ENCODE results near the gene B4GALNT3.

B4GALNT3 gene

GRCh38 chr12:508795-509194 is 49.1 kb downstream of the B4GALNT3 start:
- no peak for DNase-seq (ENCODE audit: low read depth in 2 of 2)

GRCh38 chr12:509500-509899 is 49.8 kb downstream of the B4GALNT3 start:
- DNase-seq (ENCODE audit: low read depth in 2 of 2), result no peak

GRCh38 chr12:510071-510825 is 50.5 kb downstream of the B4GALNT3 start:
- DNase-seq (ENCODE audit: low read depth in 2 of 2), result no peak

GRCh38 chr12:512933-513332 is 53.2 kb downstream of the B4GALNT3 start:
- DNase-seq (ENCODE audit: low read depth in 2 of 2), result no peak

- no peak for DNase-seq (ENCODE audit: low read depth in 2 of 2)
Measured at GRCh38 chr12:513446-513845, 53.7 kb downstream of the B4GALNT3 start.

GRCh38 chr12:517538-517937 is 57.8 kb downstream of the B4GALNT3 start:
- no peak for DNase-seq (ENCODE audit: low read depth in 2 of 2)

- no peak for DNase-seq (ENCODE audit: low read depth in 2 of 2)
Measured at GRCh38 chr12:520119-520518, 60.4 kb downstream of the B4GALNT3 start.

- DNase-seq (ENCODE audit: low read depth in 2 of 2), result no peak
Measured at GRCh38 chr12:522692-523378, 63.1 kb downstream of the B4GALNT3 start.

GRCh38 chr12:524167-524951 is 64.6 kb downstream of the B4GALNT3 start:
- DNase-seq (ENCODE audit: low read depth in 2 of 2), result no peak

- DNase-seq (ENCODE audit: low read depth in 2 of 2), result no peak
Measured at GRCh38 chr12:526089-526488, 66.3 kb downstream of the B4GALNT3 start.

GRCh38 chr12:527241-527640 is 67.5 kb downstream of the B4GALNT3 start:
- no peak for DNase-seq (ENCODE audit: low read depth in 2 of 2)

- DNase-seq (ENCODE audit: low read depth in 2 of 2), result no peak
Measured at GRCh38 chr12:527729-528128, 68.0 kb downstream of the B4GALNT3 start.

GRCh38 chr12:530308-530707 is 70.6 kb downstream of the B4GALNT3 start:
- no peak for DNase-seq (ENCODE audit: low read depth in 2 of 2)

- no peak for DNase-seq (ENCODE audit: low read depth in 2 of 2)
Measured at GRCh38 chr12:530821-531220, 71.1 kb downstream of the B4GALNT3 start.

- no peak for DNase-seq (ENCODE audit: low read depth in 2 of 2)
Measured at GRCh38 chr12:531951-532585, 72.3 kb downstream of the B4GALNT3 start.

GRCh38 chr12:532908-533565 is 73.3 kb downstream of the B4GALNT3 start:
- no peak for DNase-seq (ENCODE audit: low read depth in 2 of 2)

GRCh38 chr12:533718-534117 is 74.0 kb downstream of the B4GALNT3 start:
- no peak for DNase-seq (ENCODE audit: low read depth in 2 of 2)

GRCh38 chr12:534216-534615 is 74.5 kb downstream of the B4GALNT3 start:
- no peak for DNase-seq (ENCODE audit: low read depth in 2 of 2)

- no peak for DNase-seq (ENCODE audit: low read depth in 2 of 2)
Measured at GRCh38 chr12:535396-535795, 75.7 kb downstream of the B4GALNT3 start.

- no peak for DNase-seq (ENCODE audit: low read depth in 2 of 2)
Measured at GRCh38 chr12:536751-537245, 77.1 kb downstream of the B4GALNT3 start.

- DNase-seq (ENCODE audit: low read depth in 2 of 2), result no peak
Measured at GRCh38 chr12:537772-538171, 78.0 kb downstream of the B4GALNT3 start.

Data from activated CD8-positive, alpha-beta memory T cell treated with anti-CD3 and anti-CD28 coated beads for 4 hours (primary cell).